HepG2 (cell line): ENCODE measurements around the gene TACC2. TPM values are rescaled to one million over a fixed set of nuclear protein-coding genes. Genes with fewer than 3 reads are reported as not detected.

ENCODE experiments used
- AGO2 ChIP-seq: fragments of 200-400 bp; formaldehyde crosslinking; optimal IDR thresholded peaks from 2 replicates; pipeline ENCODE3; 2017; ENCODE audit warnings: mild to moderate bottlenecking, low read depth, low read length, moderate library complexity
- ARNT2 ChIP-seq: sonication (generic); formaldehyde crosslinking; IDR thresholded peaks from 2 replicates; pipeline ENCODE4 v1.8.0; 2022; ENCODE audit warnings: mild to moderate bottlenecking, low read depth, missing genetic modification reagents, moderate library complexity
- CBX1 ChIP-seq: IDR thresholded peaks from one replicate; pipeline ENCODE4 v1.6.1; 2016; ENCODE audit warnings: antibody characterized with exemption, low read depth
- CBX2 ChIP-seq, 2 experiments: fragments of 200-600 bp in 1 of 2; sonication (generic); formaldehyde crosslinking in 1 of 2; IDR thresholded peaks; 2 replicates each; pipeline versions ENCODE4 v1.7.0 to v1.8.1; 2018 to 2022; ENCODE audit warnings: low read depth in 2 of 2, low read length in 1 of 2, mild to moderate bottlenecking in 1 of 2, missing genetic modification reagents in 1 of 2
- CHCHD3 ChIP-seq: sonication (generic); formaldehyde crosslinking; IDR thresholded peaks from 2 replicates; pipeline ENCODE4 v1.8.0; 2022; ENCODE audit warnings: mild to moderate bottlenecking, missing genetic modification reagents, moderate library complexity
- FOXP4 ChIP-seq: sonication (generic); formaldehyde crosslinking; IDR thresholded peaks from 2 replicates; pipeline ENCODE4 v1.4.0; 2020; ENCODE audit warnings: missing genetic modification reagents
- GABPA ChIP-seq, 2 experiments: IDR thresholded peaks; 2 replicates each; pipeline ENCODE4 v1.6.1; 2011 to 2016; ENCODE audit warnings: low read depth in 2 of 2, low read length in 1 of 2, missing biosample characterization in 1 of 2, missing genetic modification characterization in 1 of 2
- GZF1 ChIP-seq: sonication (generic); formaldehyde crosslinking; IDR thresholded peaks from 2 replicates; pipeline ENCODE4 v1.5.1; 2020; ENCODE audit warnings: mild to moderate bottlenecking, missing genetic modification reagents
- HDAC1 ChIP-seq: sonication (generic); formaldehyde crosslinking; IDR thresholded peaks from 2 replicates; pipeline ENCODE4 v1.5.1; 2020; ENCODE audit warnings: mild to moderate bottlenecking, missing genetic modification reagents
- KAT7 ChIP-seq: IDR thresholded peaks from 2 replicates; pipeline ENCODE4 v1.6.1; 2018; ENCODE audit warnings: borderline replicate concordance, missing compliant biosample characterization
- NFYB ChIP-seq: sonication (generic); formaldehyde crosslinking; IDR thresholded peaks from 2 replicates; pipeline ENCODE4 v1.4.0; 2020; ENCODE audit warnings: missing genetic modification reagents
- REST ChIP-seq, 2 experiments: IDR thresholded peaks; 2 replicates each; pipeline ENCODE4 v1.6.1; 2011 to 2012; ENCODE audit warnings: low read length in 2 of 2, borderline replicate concordance in 1 of 2, low read depth in 1 of 2, mild to moderate bottlenecking in 1 of 2, moderate library complexity in 1 of 2
- RORA ChIP-seq: sonication (generic); formaldehyde crosslinking; IDR thresholded peaks from 2 replicates; pipeline ENCODE4 v1.5.0; 2020; ENCODE audit warnings: mild to moderate bottlenecking, missing genetic modification reagents, moderate library complexity
- TAF15 ChIP-seq: fragments of 200-400 bp; formaldehyde crosslinking; IDR thresholded peaks from one replicate; pipeline ENCODE4 v1.6.1; 2018; ENCODE audit warnings: mild to moderate bottlenecking, low read depth, low read length; ENCODE audit not compliant: poor library complexity, severe bottlenecking
- TBX3 ChIP-seq: fragments of 450-650 bp; IDR thresholded peaks from 2 replicates; pipeline ENCODE4 v1.6.1; 2017; ENCODE audit warnings: antibody characterized with exemption, mild to moderate bottlenecking, inconsistent platforms, borderline replicate concordance
- ZFX ChIP-seq: sonication (generic); formaldehyde crosslinking; IDR thresholded peaks from 2 replicates; pipeline ENCODE4 v1.4.0; 2020; ENCODE audit warnings: mild to moderate bottlenecking, low read depth, missing genetic modification reagents, moderate library complexity
- ZNF10 ChIP-seq: sonication (generic); formaldehyde crosslinking; IDR thresholded peaks from 2 replicates; pipeline ENCODE4 v1.4.0; 2020; ENCODE audit warnings: mild to moderate bottlenecking, low read depth, missing genetic modification reagents, borderline replicate concordance
- ZNF253 ChIP-seq: sonication (generic); formaldehyde crosslinking; IDR thresholded peaks from 2 replicates; pipeline ENCODE4 v1.8.0; 2022; ENCODE audit warnings: mild to moderate bottlenecking, missing genetic modification reagents, borderline replicate concordance
- ZNF543 ChIP-seq: sonication (generic); formaldehyde crosslinking; IDR thresholded peaks from 2 replicates; pipeline ENCODE4 v1.4.0; 2020; ENCODE audit warnings: mild to moderate bottlenecking, missing genetic modification reagents
- ZNF567 ChIP-seq: sonication (generic); formaldehyde crosslinking; IDR thresholded peaks from 2 replicates; pipeline ENCODE4 v1.8.1; 2023; ENCODE audit warnings: mild to moderate bottlenecking, missing genetic modification reagents, borderline replicate concordance
- ZNF691 ChIP-seq: sonication (generic); formaldehyde crosslinking; IDR thresholded peaks from 2 replicates; pipeline ENCODE4 v1.4.0; 2020; ENCODE audit warnings: missing genetic modification reagents, low read depth, mild to moderate bottlenecking, borderline replicate concordance
- ZNF749 ChIP-seq: sonication (generic); formaldehyde crosslinking; IDR thresholded peaks from 2 replicates; pipeline ENCODE4 v1.8.0; 2022; ENCODE audit warnings: mild to moderate bottlenecking, missing genetic modification reagents, moderate library complexity, borderline replicate concordance
- ZSCAN31 ChIP-seq: sonication (generic); formaldehyde crosslinking; IDR thresholded peaks from 2 replicates; pipeline ENCODE4 v1.5.0; 2020; ENCODE audit warnings: low read depth, mild to moderate bottlenecking, missing genetic modification reagents
- polyA plus RNA-seq, 8 experiments: library from polyadenylated mRNA; depleted of rRNA in 3 of 8; stranded (reverse) in 7 of 8; unstranded in 1 of 8; fragments of >200 nt; fragmentation: Illumina TruSeq in 4 of 8; extraction: Trizol in 4 of 8; gene quantifications; 2 replicates each; pipeline versions ENCODE4 v1.2.1 to v1.2.3, GENCODE V29; 2011 to 2016; ENCODE audit warnings: low read depth in 4 of 8, missing spikeins in 1 of 8, mixed read lengths in 1 of 8; ENCODE audit not compliant: insufficient read depth in 1 of 8
- total RNA-seq, 5 experiments: library from RNA; depleted of rRNA; stranded (reverse); fragments of >200 nt; fragmentation: Illumina TruSeq; extraction: Trizol; gene quantifications; 2 replicates each; pipeline ENCODE4 v1.2.3, GENCODE V29; 2016; ENCODE audit warnings: low read depth in 1 of 5

Gene TACC2
- total and polyA plus RNA-seq, 2 of the 13 experiments (the other 11 are each of a cell fraction or from before 2014, with no cell fraction given) = 11.8 to 16.0 TPM

- TF ChIP-seq ZNF10 (CRISPR knock-in tag) (no peak), FOXP4 (CRISPR knock-in tag) (no peak), GZF1 (no peak), HDAC1 (CRISPR knock-in tag) (no peak), KAT7 (no peak), CBX1 (no peak), TAF15 (no peak), CHCHD3 (CRISPR knock-in tag) (no peak), CBX2 (IDR thresholded peaks at IDR 0.05; ENCODE audit: low read depth, low read length) (no peak), CBX2 (CRISPR knock-in tag; IDR thresholded peaks at IDR 0.05; ENCODE audit: low read depth) (no peak), AGO2 (no peak), NFYB (no peak), ZNF543 (no peak), ZNF253 (CRISPR knock-in tag) (no peak), ZNF691 (CRISPR knock-in tag) (no peak), ZSCAN31 (CRISPR knock-in tag) (no peak), ARNT2 (CRISPR knock-in tag) (no peak), ZFX (no peak), ZNF567 (CRISPR knock-in tag) (no peak), RORA (no peak; the same call in 1 of the 2 replicates), REST (IDR thresholded peaks at IDR 0.05; ENCODE audit: borderline replicate concordance in 1 of 2, low read depth in 1 of 2, low read length in 2 of 2) (no peak), ZNF749 (CRISPR knock-in tag) (no peak), GABPA (IDR thresholded peaks at IDR 0.05; ENCODE audit: low read depth, low read length) (no peak), GABPA (CRISPR knock-in tag; IDR thresholded peaks at IDR 0.05; ENCODE audit: low read depth) (no peak), TBX3 (no peak)
Observed at GRCh38 chr10:121974019-121974534, 14.9 kb upstream of the TACC2 start (continued).
